HG02678 (cell line): ENCODE data around the gene NUP93.
"Not testable (repeated sequence)": the region's sequence is repeated elsewhere in the genome, so short reads cannot be mapped to it uniquely, and the experiment has no call there.

Experiments used
- ATAC-seq: cut with Tn5 transposase; IDR thresholded peaks from one replicate; pipeline ENCODE4 v1.9.1; 2021; ENCODE audit warnings: mild to moderate bottlenecking, moderate library complexity; ENCODE audit not compliant: unreplicated experiment

The NUP93 gene

GRCh38 chr16:56884929-56885328 is 155.0 kb downstream of the NUP93 start:
- ATAC-seq: not testable (repeated sequence)

- ATAC-seq: no peak
Measured at GRCh38 chr16:56885446-56886162, 155.7 kb downstream of the NUP93 start.

- no peak for ATAC-seq
Measured at GRCh38 chr16:56886296-56886695, 156.4 kb downstream of the NUP93 start.

- ATAC-seq: no peak
Measured at GRCh38 chr16:56886826-56887225, 156.9 kb downstream of the NUP93 start.

- no peak for ATAC-seq
Measured at GRCh38 chr16:56888806-56889205, 158.9 kb downstream of the NUP93 start.

- ATAC-seq: no peak
Measured at GRCh38 chr16:56889206-56889605, 159.3 kb downstream of the NUP93 start.

GRCh38 chr16:56891685-56892084 is 161.8 kb downstream of the NUP93 start:
- no peak for ATAC-seq

GRCh38 chr16:56892705-56893104 is 162.8 kb downstream of the NUP93 start:
- no peak for ATAC-seq

- no peak for ATAC-seq
Measured at GRCh38 chr16:56894331-56894917, 164.5 kb downstream of the NUP93 start.

- ATAC-seq: no peak
Measured at GRCh38 chr16:56895813-56896212, 165.9 kb downstream of the NUP93 start.

- ATAC-seq: no peak
Measured at GRCh38 chr16:56896244-56896643, 166.3 kb downstream of the NUP93 start.

- ATAC-seq: no peak
Measured at GRCh38 chr16:56897026-56897799, 167.3 kb downstream of the NUP93 start.

GRCh38 chr16:56898847-56899246 is 168.9 kb downstream of the NUP93 start:
- peak; percentile 79 for ATAC-seq
